Measurements from ENCODE around the gene MEIOC. TPM values are rescaled to one million over a fixed set of nuclear protein-coding genes. Genes with fewer than 3 reads are reported as not detected.

MEIOC gene
- total and polyA plus RNA-seq, 2 of the 4 experiments (the other 2 are of a cell fraction): 0.27 to 0.36 TPM

DNA sequence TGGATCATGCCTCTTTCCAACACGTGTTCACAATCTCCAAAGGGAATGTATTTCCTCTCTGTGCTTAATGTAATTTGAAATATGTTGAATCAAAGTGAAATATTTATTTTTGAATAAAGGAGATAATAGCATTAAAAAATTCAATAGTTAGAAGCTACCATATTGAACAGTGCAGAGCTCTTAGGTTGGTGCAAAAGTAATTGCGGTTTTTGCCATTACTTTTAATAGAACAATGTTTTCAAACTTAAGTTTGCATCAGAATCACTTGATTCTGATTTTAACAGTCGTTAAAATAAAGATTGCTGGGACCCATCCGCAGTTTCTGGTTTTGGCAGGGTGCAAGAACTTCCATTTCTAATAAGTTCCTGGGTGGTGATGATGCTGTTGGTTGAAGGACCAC is 10.0 kb upstream of the MEIOC start:
- Histone ChIP-seq H4K20me1 (ENCODE audit: insufficient read depth, low read length) (no peaks in the 10 kb centered on the region), H2AFZ (replicated peaks; ENCODE audit: low read length, poor library complexity) (no peak overlapping the region), H2BK5ac (ENCODE audit: low read depth, low read length, poor library complexity, severe bottlenecking) (no peak overlapping the region), H4K8ac (ENCODE audit: low read depth in 2 of 2, low read length in 2 of 2) (no peak overlapping the region), H3K36me3 (ENCODE audit: control insufficient read depth, insufficient read depth, low read length) (no peaks in the 10 kb centered on the region), H3K9me3 (ENCODE audit: control insufficient read depth, insufficient read depth, low read length) (no peaks in the 10 kb centered on the region), H3K4me2 (ENCODE audit: low read depth, low read length) (no peak overlapping the region), H3K27me3 (ENCODE audit: control insufficient read depth, insufficient read depth, low read length) (peaks cover 10% of the 10 kb centered on the region), H2AK5ac (ENCODE audit: low read depth, low read length) (no peak overlapping the region), H3K9me1 (ENCODE audit: insufficient read depth, low read length) (no peaks in the 10 kb centered on the region), H2BK20ac (ENCODE audit: low read depth, low read length) (no peak overlapping the region), H3K23ac (ENCODE audit: low read depth, low read length) (no peak overlapping the region), H3K9ac (ENCODE audit: low read depth, low read length) (no peak overlapping the region), H4K91ac (ENCODE audit: insufficient read depth, low read depth, low read length) (no peak overlapping the region), H3K4ac (ENCODE audit: low read depth, low read length) (no peak overlapping the region), H3K4me3 (ENCODE audit: insufficient read depth, low read depth, low read length) (no peak overlapping the region), H3K4me1 (ENCODE audit: control insufficient read depth, insufficient read depth, low read length) (no peaks in the 10 kb centered on the region), H2BK120ac (ENCODE audit: low read depth, low read length) (no peak overlapping the region), H3K14ac (replicated peaks; ENCODE audit: low read depth, low read length) (no peak overlapping the region), H3K56ac (ENCODE audit: extremely low read depth, insufficient read depth, low read length) (no peak overlapping the region), H4K5ac (ENCODE audit: low read depth, low read length) (no peak overlapping the region), H3K79me1 (ENCODE audit: low read depth in 1 of 2, low read length in 2 of 2) (no peaks in the 10 kb centered on the region), H2AK9ac (replicated peaks; ENCODE audit: low read depth, low read length, poor library complexity) (no peak overlapping the region), H3K27ac (ENCODE audit: insufficient read depth, low read length) (no peak overlapping the region), H3K18ac (ENCODE audit: low read depth, low read length) (no peak overlapping the region), H2BK15ac (ENCODE audit: low read depth, low read length) (no peak overlapping the region)
- dilution Hi-C loops (cut with HindIII; ENCODE audit: low sequenced_read_pairs, unreplicated experiment) (no loop called here), in situ Hi-C loops (cut with MboI; ENCODE audit: low sequenced_read_pairs) (loop anchor here (10.0 to 25.0 kb wide), 2 partner anchors 241 to 434 kb away; partner anchors contain the start of gene UBTF), intact Hi-C loops (cut with micrococcal nuclease) (no loop called here)
- POLR2A ChIA-PET (ENCODE audit: unreplicated experiment): no interaction called here
- TF ChIP-seq POLR2A (IDR thresholded peaks at IDR 0.05; ENCODE audit: low read depth, low read length) (no peak), CEBPB (IDR thresholded peaks at IDR 0.05; ENCODE audit: low read depth, low read length) (no peak), FOS (IDR thresholded peaks at IDR 0.05; ENCODE audit: low read depth, low read length) (no peak), RFX5 (IDR thresholded peaks at IDR 0.05; ENCODE audit: low read depth, low read length) (no peak), SMC3 (IDR thresholded peaks at IDR 0.05; ENCODE audit: low read depth, low read length) (no peak), BHLHE40 (IDR thresholded peaks at IDR 0.05; ENCODE audit: low read depth, low read length) (no peak), CHD1 (IDR thresholded peaks at IDR 0.05; ENCODE audit: low read depth, low read length) (no peak), RAD21 (IDR thresholded peaks at IDR 0.05; ENCODE audit: low read length) (no peak), RCOR1 (IDR thresholded peaks at IDR 0.05; ENCODE audit: insufficient replicate concordance, low read length) (no peak), MAFK (IDR thresholded peaks at IDR 0.05; ENCODE audit: low read depth, low read length) (no peak)
- TF ChIP-seq, protein P1, sequence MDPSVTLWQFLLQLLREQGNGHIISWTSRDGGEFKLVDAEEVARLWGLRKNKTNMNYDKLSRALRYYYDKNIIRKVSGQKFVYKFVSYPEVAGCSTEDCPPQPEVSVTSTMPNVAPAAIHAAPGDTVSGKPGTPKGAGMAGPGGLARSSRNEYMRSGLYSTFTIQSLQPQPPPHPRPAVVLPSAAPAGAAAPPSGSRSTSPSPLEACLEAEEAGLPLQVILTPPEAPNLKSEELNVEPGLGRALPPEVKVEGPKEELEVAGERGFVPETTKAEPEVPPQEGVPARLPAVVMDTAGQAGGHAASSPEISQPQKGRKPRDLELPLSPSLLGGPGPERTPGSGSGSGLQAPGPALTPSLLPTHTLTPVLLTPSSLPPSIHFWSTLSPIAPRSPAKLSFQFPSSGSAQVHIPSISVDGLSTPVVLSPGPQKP (IDR thresholded peaks at IDR 0.05; ENCODE audit: borderline replicate concordance, low read depth, low read length): no peak
- TF ChIP-seq, protein P2, sequence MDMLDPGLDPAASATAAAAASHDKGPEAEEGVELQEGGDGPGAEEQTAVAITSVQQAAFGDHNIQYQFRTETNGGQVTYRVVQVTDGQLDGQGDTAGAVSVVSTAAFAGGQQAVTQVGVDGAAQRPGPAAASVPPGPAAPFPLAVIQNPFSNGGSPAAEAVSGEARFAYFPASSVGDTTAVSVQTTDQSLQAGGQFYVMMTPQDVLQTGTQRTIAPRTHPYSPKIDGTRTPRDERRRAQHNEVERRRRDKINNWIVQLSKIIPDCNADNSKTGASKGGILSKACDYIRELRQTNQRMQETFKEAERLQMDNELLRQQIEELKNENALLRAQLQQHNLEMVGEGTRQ (IDR thresholded peaks at IDR 0.05; ENCODE audit: low read depth, low read length): no peak
- no CpG with 5 or more reads among the region's 4 CpGs for WGBS, 2 experiments (ENCODE audit: extremely low coverage in 2 of 2, insufficient read length in 1 of 2)
- CTCF ChIA-PET: no interaction called here
- no TSS peak for BruUV-seq (replicated peaks)
- DNase-seq (no peak), ATAC-seq (ENCODE audit: low read depth) (no peak)

All from IMR-90 (cell line).